Activated T-cell treated with anti-CD3 and anti-CD28 coated beads, Interleukin-2, amount 50 U/mL, for 4 hours (primary cell): ENCODE measurements around the gene BMERB1. TPM values are rescaled to one million over a fixed set of nuclear protein-coding genes. Genes with fewer than 3 reads are reported as not detected.
"Not testable (repeated sequence)": the region's sequence is repeated elsewhere in the genome, so short reads cannot be mapped to it uniquely, and the experiment has no call there.

Experiments
- ATAC-seq, 2 donors: fragments of 200-7000 bp; cut with Tn5 transposase; one replicate each; pipeline ENCODE4 v1.10.0; 2021
- DNase-seq: peaks from one replicate; pipeline ENCODE4 v3.0.0-alpha.2; 2020
- H3K27me3 Mint-ChIP-seq: one replicate; pipeline ENCODE4 v1.8.0; 2021; ENCODE audit warnings: low read depth, mixed read lengths
- H3K36me3 Mint-ChIP-seq: one replicate; pipeline ENCODE4 v1.8.0; 2022; ENCODE audit warnings: mixed read lengths; ENCODE audit not compliant: insufficient read depth
- H3K4me1 Mint-ChIP-seq: one replicate; pipeline ENCODE4 v1.8.0; 2021; ENCODE audit warnings: low read depth, mixed read lengths
- H3K4me3 Mint-ChIP-seq: one replicate; pipeline ENCODE4 v1.8.0; 2021; ENCODE audit warnings: mild to moderate bottlenecking, moderate library complexity, mixed read lengths
- H3K9me3 Mint-ChIP-seq: one replicate; pipeline ENCODE4 v1.8.0; 2021; ENCODE audit warnings: mixed read lengths
- total RNA-seq, 3 donors: library from RNA; stranded (reverse); gene quantifications; one replicate each; pipeline ENCODE4 v1.2.1, GENCODE V29; 2021

Gene BMERB1
- total RNA-seq, 3 donors from 2014 or later: 15.4 to 20.8 (median 19.0) TPM

DNA sequence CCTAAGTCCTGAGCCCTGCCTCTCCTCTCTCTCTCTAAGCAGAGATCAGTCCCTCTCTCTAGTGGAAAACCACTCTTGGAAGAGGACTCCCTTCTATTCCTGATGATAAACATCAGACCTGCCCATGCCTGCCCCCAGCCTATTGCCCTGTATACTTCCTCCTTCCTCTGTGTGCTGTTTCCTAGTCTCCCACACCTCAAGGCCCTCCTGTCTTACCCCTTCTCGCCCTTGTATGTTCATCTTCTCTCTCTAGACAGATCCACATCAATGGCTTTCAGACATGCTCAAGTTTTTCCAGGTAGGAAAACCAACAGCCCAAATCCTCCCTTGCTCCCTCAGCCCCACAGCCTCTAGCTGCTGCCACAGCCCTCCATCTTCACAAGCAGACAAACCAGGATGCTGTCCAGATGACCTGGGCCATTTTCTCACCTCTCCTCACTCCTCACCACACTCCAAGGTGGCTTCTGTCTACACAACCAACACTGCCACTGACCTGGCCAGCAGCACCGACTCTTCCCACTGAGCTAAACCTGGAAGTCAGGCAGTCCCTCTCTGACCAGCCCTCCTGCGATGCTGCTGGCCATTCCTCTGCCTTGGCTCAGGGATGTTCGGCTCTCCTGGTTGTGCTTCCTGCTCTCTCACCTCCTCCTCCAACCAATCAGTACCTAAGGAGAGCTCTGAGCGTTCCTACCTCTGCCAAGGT lies 172.3 kb downstream of the BMERB1 start:
- ATAC-seq (no peak), DNase-seq (no peak)
- peaks cover 1% of the 10 kb centered on the region for H3K4me1 Mint-ChIP-seq
- H3K36me3 Mint-ChIP-seq: peaks cover 59% of the 10 kb centered on the region
- H3K4me3 Mint-ChIP-seq: no peak overlapping the region
- no peaks in the 10 kb centered on the region for H3K27me3 Mint-ChIP-seq
- no peaks in the 10 kb centered on the region for H3K9me3 Mint-ChIP-seq

- not testable (repeated sequence) for H3K27me3 Mint-ChIP-seq, DNase-seq, H3K4me3 Mint-ChIP-seq, H3K9me3 Mint-ChIP-seq, H3K4me1 Mint-ChIP-seq, ATAC-seq
- H3K36me3 Mint-ChIP-seq: peaks cover 58% of the 10 kb centered on the region
Measured at GRCh38 chr16:15607221-15607699, 172.9 kb downstream of the BMERB1 start.

- H3K27me3 Mint-ChIP-seq: no peaks in the 10 kb centered on the region
- no peak overlapping the region for H3K4me3 Mint-ChIP-seq
- peaks cover 60% of the 10 kb centered on the region for H3K36me3 Mint-ChIP-seq
- H3K4me1 Mint-ChIP-seq: peaks cover 1% of the 10 kb centered on the region
- DNase-seq (no peak), ATAC-seq (no peak)
- no peaks in the 10 kb centered on the region for H3K9me3 Mint-ChIP-seq
Measured at GRCh38 chr16:15607700-15608396, 173.5 kb downstream of the BMERB1 start.

- ATAC-seq (no peak), DNase-seq (no peak)
- peaks cover 59% of the 10 kb centered on the region for H3K36me3 Mint-ChIP-seq
- H3K27me3 Mint-ChIP-seq: no peaks in the 10 kb centered on the region
- H3K9me3 Mint-ChIP-seq: no peaks in the 10 kb centered on the region
- peaks cover 1% of the 10 kb centered on the region for H3K4me1 Mint-ChIP-seq
- H3K4me3 Mint-ChIP-seq: no peak overlapping the region
Measured at GRCh38 chr16:15608398-15609285, 174.3 kb downstream of the BMERB1 start.

DNA sequence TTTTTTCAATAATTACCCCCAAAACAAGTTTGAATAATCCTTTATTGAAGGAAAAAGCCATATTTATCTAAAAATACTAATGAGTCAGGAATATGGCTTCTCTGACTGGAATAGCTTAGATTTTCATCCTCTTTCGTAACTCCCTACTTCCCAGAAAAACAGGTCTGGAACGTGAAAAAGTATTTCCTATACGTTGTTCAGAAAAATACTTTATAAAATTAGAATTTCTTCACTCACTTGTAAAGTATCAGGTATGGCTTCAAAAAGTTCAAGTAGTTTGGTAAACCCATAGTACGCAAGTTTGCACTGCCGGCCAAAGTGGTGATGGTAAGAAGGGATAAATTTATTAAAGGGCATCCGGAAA lies 174.9 kb downstream of the BMERB1 start:
- H3K36me3 Mint-ChIP-seq: peaks cover 54% of the 10 kb centered on the region
- DNase-seq (no peak), ATAC-seq (no peak)
- no peak overlapping the region for H3K4me3 Mint-ChIP-seq
- H3K9me3 Mint-ChIP-seq: no peaks in the 10 kb centered on the region
- peaks cover 1% of the 10 kb centered on the region for H3K4me1 Mint-ChIP-seq
- H3K27me3 Mint-ChIP-seq: no peaks in the 10 kb centered on the region

DNA sequence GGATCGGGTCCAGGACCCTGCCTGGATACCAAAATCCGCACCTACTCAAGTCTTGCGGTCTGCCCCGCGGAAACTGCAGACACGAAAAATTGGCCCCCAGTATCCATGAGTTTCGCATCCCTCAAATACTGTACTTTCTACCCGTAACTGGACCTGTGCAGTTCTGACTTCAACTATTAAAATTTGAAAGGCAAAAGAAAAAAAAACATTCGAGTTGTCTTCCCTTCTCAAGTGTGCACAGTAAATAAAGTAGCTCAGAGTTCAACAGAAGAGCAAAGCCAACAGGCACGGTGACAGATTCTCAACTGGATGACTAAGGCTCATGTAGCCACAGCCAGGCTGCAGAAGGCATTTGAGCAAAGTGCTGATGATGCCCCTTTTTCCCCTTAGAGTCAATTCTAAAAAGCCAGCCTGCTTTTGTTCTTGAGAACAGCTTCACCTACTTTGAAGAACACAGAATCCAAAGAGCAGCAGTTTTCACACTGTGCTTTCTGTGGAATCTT lies 176.0 kb downstream of the BMERB1 start:
- peak; percentile 48 to 65 for ATAC-seq
- Mint-ChIP-seq H3K4me3 (no peak overlapping the region), H3K9me3 (no peaks in the 10 kb centered on the region), H3K36me3 (peaks cover 54% of the 10 kb centered on the region), H3K27me3 (no peaks in the 10 kb centered on the region), H3K4me1 (peaks cover 1% of the 10 kb centered on the region)
- no peak for DNase-seq

- Mint-ChIP-seq H3K36me3 (peaks cover 52% of the 10 kb centered on the region), H3K4me1 (peaks cover 1% of the 10 kb centered on the region), H3K9me3 (no peaks in the 10 kb centered on the region), H3K4me3 (no peak overlapping the region), H3K27me3 (no peaks in the 10 kb centered on the region)
- ATAC-seq (no peak), DNase-seq (no peak)
Measured at GRCh38 chr16:15611610-15612009, 177.2 kb downstream of the BMERB1 start.

DNA sequence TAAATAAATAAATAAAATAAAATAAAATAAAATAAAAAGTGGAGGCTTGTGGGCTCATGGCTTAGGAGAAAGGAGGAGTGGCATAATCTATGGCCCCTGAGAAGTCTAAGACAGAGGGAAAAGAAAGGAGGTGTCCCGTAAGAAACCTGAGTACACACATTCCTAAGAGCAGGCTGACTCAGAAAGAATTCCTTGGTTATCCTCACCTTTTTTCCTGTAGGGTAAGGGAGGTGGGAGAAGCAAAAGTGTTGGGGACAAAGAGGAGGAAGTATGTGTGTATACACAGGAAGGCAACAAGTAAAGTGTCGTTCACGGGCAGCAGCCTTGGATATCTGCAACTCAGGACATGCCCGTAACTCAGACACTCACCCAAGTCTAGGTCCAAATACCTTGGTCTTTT lies 179.3 kb downstream of the BMERB1 start:
- no peak for DNase-seq
- no peak for ATAC-seq
- Mint-ChIP-seq H3K36me3 (peaks cover 51% of the 10 kb centered on the region), H3K27me3 (no peaks in the 10 kb centered on the region), H3K4me1 (peaks cover 1% of the 10 kb centered on the region), H3K9me3 (no peaks in the 10 kb centered on the region), H3K4me3 (no peak overlapping the region)

DNA sequence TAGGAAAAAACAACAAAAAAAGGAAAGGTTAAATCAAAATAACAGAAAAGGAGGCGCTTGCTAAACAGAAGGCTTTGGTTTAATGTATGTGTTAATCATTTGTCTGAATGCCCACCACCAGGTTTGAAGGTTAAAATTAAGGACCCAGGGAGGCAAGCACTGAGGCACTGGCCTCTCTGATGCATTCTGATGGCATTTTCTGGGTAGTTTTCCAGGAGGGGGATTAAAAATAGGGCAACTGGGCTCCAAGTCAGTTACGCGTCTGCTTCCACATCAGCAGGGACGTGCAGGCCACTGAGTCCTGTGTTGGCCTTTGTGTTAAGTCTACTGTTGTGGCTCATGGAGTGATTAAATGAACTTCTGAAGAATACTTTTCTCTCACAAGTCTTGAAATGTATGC lies 181.6 kb downstream of the BMERB1 start:
- Mint-ChIP-seq H3K27me3 (no peaks in the 10 kb centered on the region), H3K4me3 (no peak overlapping the region), H3K4me1 (no peaks in the 10 kb centered on the region), H3K9me3 (no peaks in the 10 kb centered on the region), H3K36me3 (peaks cover 46% of the 10 kb centered on the region)
- no peak for ATAC-seq
- no peak for DNase-seq

GRCh38 chr16:15616475-15617165 lies 182.2 kb downstream of the BMERB1 start:
- ATAC-seq (no peak), DNase-seq (no peak)
- no peak overlapping the region for H3K4me3 Mint-ChIP-seq
- H3K4me1 Mint-ChIP-seq: no peaks in the 10 kb centered on the region
- H3K36me3 Mint-ChIP-seq: peaks cover 47% of the 10 kb centered on the region
- H3K27me3 Mint-ChIP-seq: no peaks in the 10 kb centered on the region
- H3K9me3 Mint-ChIP-seq: no peaks in the 10 kb centered on the region

DNA sequence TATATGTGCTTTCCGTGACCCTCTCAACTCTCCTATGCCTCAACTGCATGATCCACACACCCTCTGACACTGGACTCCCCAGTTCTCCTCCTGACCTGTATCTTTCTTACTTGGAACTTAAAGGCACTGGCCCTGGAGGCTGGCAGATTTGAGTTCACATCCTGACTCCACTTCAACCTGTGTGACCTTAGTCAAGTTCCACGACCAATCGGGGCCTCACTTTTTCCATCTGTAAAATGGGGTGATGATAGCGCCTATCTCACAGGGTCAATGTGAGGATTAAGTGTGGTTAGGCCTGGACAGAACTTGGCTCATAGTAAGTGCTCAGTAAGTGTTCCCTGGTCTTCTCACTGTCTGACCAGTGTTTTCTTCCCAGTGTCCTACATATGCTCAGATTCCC lies 183.5 kb downstream of the BMERB1 start:
- ATAC-seq: no peak
- Mint-ChIP-seq H3K36me3 (peaks cover 43% of the 10 kb centered on the region), H3K27me3 (no peaks in the 10 kb centered on the region)

DNA sequence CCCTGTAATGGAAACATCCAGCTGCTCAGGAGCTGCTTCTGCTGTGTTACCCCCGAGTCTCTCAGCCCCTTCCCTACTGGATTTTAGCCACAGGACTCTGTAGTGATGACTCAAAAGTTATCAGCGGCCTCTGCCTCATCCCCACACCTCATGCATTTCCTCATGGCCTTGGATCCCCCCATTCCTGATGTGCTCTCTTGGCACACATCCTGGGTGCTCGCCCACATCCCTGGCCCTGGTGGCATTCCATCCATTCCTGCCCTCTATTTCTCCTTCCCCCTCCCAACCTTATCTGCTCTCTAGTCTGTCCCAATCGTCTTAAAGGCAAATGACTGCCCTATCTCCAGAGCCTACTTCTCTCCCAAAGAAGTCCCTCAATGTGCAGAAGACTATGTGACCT lies 184.0 kb downstream of the BMERB1 start:
- no peak overlapping the region for H3K4me3 Mint-ChIP-seq
- DNase-seq (no peak), ATAC-seq (no peak)
- H3K9me3 Mint-ChIP-seq: no peaks in the 10 kb centered on the region
- peaks cover 41% of the 10 kb centered on the region for H3K36me3 Mint-ChIP-seq
- no peaks in the 10 kb centered on the region for H3K27me3 Mint-ChIP-seq
- H3K4me1 Mint-ChIP-seq: no peaks in the 10 kb centered on the region

More for the DNA sequence above, 183.5 kb downstream of the BMERB1 start:
- Mint-ChIP-seq H3K9me3 (no peaks in the 10 kb centered on the region), H3K4me3 (no peak overlapping the region), H3K4me1 (no peaks in the 10 kb centered on the region)
- no peak for DNase-seq

DNA sequence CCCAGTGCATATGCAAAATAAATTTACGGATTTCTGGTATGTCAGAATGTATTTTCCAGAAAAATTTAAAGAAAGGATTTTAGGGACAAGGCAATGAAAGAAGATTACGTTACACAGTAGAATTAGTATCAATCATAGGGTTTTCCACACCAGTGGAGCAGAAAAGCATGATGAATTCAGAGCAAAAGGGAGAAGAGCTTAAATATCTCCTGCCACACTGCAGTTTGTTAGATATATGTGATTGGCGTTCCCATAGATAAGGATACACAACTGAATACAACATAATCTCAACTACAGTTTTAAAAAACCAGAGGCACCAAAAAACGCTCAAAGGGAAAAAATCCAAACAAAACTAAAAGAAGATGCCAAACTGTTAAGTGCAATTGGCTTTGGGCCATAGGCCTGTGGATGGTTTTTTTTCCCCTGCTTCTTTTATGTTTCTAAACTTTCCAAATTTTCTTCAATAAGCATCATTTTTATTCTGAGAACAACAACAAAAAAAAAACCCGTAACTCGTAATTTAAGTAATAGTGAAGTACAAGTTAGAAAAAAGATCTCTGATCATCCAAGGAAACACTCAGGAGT lies 186.3 kb downstream of the BMERB1 start:
- no peak overlapping the region for H3K4me3 Mint-ChIP-seq
- no peaks in the 10 kb centered on the region for H3K4me1 Mint-ChIP-seq
- no peak for DNase-seq
- no peaks in the 10 kb centered on the region for H3K27me3 Mint-ChIP-seq
- H3K9me3 Mint-ChIP-seq: no peaks in the 10 kb centered on the region
- no peak for ATAC-seq
- peaks cover 46% of the 10 kb centered on the region for H3K36me3 Mint-ChIP-seq
